ENCODE data around the gene ACADVL. TPM values are rescaled to one million over a fixed set of nuclear protein-coding genes. Genes with fewer than 3 reads are reported as not detected.
"Not testable (repeated sequence)": the region's sequence is repeated elsewhere in the genome, so short reads cannot be mapped to it uniquely, and the experiment has no call there.

The ACADVL gene
- total and polyA plus RNA-seq, 8 donors: 285 to 654 (median 381) TPM

GRCh38 chr17:7241783-7242716, 22.3 kb downstream of the ACADVL start, which contains the start of gene GABARAP:
GABARAP (minus strand) TSS chr17:7242449; CDS start chr17:7242330, 119 bp downstream.
- Histone ChIP-seq H3K4me1 (peaks cover 17 to 39% of the 10 kb centered on the region in 2 donors), H3K4me3 (peak within 1 kb of the TSS; percentile 91 to 99), H3K27ac (peak within 1 kb of the TSS; percentile 96 to 97), H3K9me3 (no peaks in the 10 kb centered on the region), H3K36me3 (peaks cover 0 to 50% of the 10 kb centered on the region in 2 donors), H3K27me3 (no peaks in the 10 kb centered on the region)
- ATAC-seq (peak; percentile 54), DNase-seq (peak; percentile 94 to 98 (median 96))
- intact Hi-C loops (cut with DNase I): no loop called here
- peak in 1 of 2 donors; percentile 12 for TF ChIP-seq CTCF (IDR thresholded peaks at IDR 0.05)

GRCh38 chr17:7242717-7243452, 23.1 kb downstream of the ACADVL start:
- Histone ChIP-seq H3K4me1 (peaks cover 17 to 38% of the 10 kb centered on the region in 2 donors), H3K9me3 (no peaks in the 10 kb centered on the region), H3K36me3 (peaks cover 0 to 50% of the 10 kb centered on the region in 2 donors), H3K27me3 (no peaks in the 10 kb centered on the region), H3K4me3 (peak overlapping the region; percentile 91 to 99), H3K27ac (peak overlapping the region; percentile 96 to 97)
- TF ChIP-seq CTCF (IDR thresholded peaks at IDR 0.05): no peak
- peak; percentile 65 for ATAC-seq
- peak; percentile 96 to 99 (median 96) for DNase-seq
- intact Hi-C loops (cut with DNase I): no loop called here

- DNase-seq: no peak
- Histone ChIP-seq H3K9me3 (no peaks in the 10 kb centered on the region), H3K27me3 (no peaks in the 10 kb centered on the region), H3K27ac (peak overlapping the region; percentile 96 to 97), H3K4me3 (peak overlapping the region; percentile 91 to 99), H3K4me1 (peaks cover 17 to 43% of the 10 kb centered on the region in 2 donors), H3K36me3 (peaks cover 0 to 50% of the 10 kb centered on the region in 2 donors)
- no peak for TF ChIP-seq CTCF (IDR thresholded peaks at IDR 0.05)
- no peak for ATAC-seq
- intact Hi-C loops (cut with DNase I): no loop called here
These were observed 23.7 kb downstream of the ACADVL start for GRCh38 chr17:7243453-7243729.

- ATAC-seq; H3K27me3 ChIP-seq; intact Hi-C loops (cut with DNase I); H3K9me3 ChIP-seq: not testable (repeated sequence)
- Histone ChIP-seq H3K4me1 (peaks cover 17 to 47% of the 10 kb centered on the region in 2 donors), H3K36me3 (peaks cover 0 to 50% of the 10 kb centered on the region in 2 donors), H3K4me3 (peak overlapping the region in 1 of 2 donors; percentile 99), H3K27ac (peak overlapping the region; percentile 96 to 97)
- DNase-seq: peak in 1 of 4 donors; percentile 41
These were observed 24.1 kb downstream of the ACADVL start for GRCh38 chr17:7243838-7244237.

GRCh38 chr17:7246779-7247178, 27.0 kb downstream of the ACADVL start:
- no peak overlapping the region for H3K4me3 ChIP-seq
- no peak for TF ChIP-seq CTCF (IDR thresholded peaks at IDR 0.05)
- H3K4me1 ChIP-seq: peaks cover 9 to 47% of the 10 kb centered on the region in 2 donors
- DNase-seq (peak in 1 of 4 donors; percentile 4), ATAC-seq (no peak)
- peaks cover 0 to 37% of the 10 kb centered on the region in 2 donors for H3K36me3 ChIP-seq
- H3K27me3 ChIP-seq: no peaks in the 10 kb centered on the region
- no peak overlapping the region for H3K27ac ChIP-seq
- intact Hi-C loops (cut with DNase I): no loop called here
- H3K9me3 ChIP-seq: no peaks in the 10 kb centered on the region
